Thyroid gland (tissue), 4 donors: ENCODE data around the gene KCTD6. TPM values are rescaled to one million over a fixed set of nuclear protein-coding genes. Genes with fewer than 3 reads are reported as not detected.

Experiments
- DNase-seq, 2 donors: peaks; one replicate each; pipeline ENCODE4 v3.0.0-alpha.2; 2019
- H3K27ac ChIP-seq, 3 donors: fragments of 200-600 bp; sonication (generic); 1 replicate in 2 of 3; 2 replicates in 1 of 3; pipeline ENCODE4 v1.5.1; 2016 to 2019; ENCODE audit warnings: mild to moderate bottlenecking in 1 of 3, moderate library complexity in 1 of 3
- H3K27me3 ChIP-seq: fragments of 200-600 bp; sonication (generic); one replicate; pipeline ENCODE4 v1.5.1; 2019
- H3K36me3 ChIP-seq, 2 donors: fragments of 200-600 bp; sonication (generic); one replicate each; pipeline ENCODE4 v1.5.1; 2016 to 2019
- H3K4me1 ChIP-seq, 2 donors: fragments of 200-600 bp; sonication (generic); one replicate each; pipeline ENCODE4 v1.5.1; 2017 to 2019
- H3K4me3 ChIP-seq, 3 donors: fragments of 200-600 bp; sonication (generic); replicated peaks in 1 of 3; 1 replicate in 2 of 3; 2 replicates in 1 of 3; pipeline ENCODE4 v1.5.1; 2016; ENCODE audit warnings: mild to moderate bottlenecking in 1 of 3
- H3K9me3 ChIP-seq: fragments of 200-600 bp; sonication (generic); one replicate; pipeline ENCODE4 v1.5.1; 2017
- CTCF ChIP-seq, 6 experiments: fragments of 200-600 bp in 3 of 6; fragments of 450-650 bp in 3 of 6; sonication (generic) in 3 of 6; IDR thresholded peaks; one replicate each; pipeline ENCODE4 v1.5.1; 2016 to 2019; ENCODE audit warnings: antibody characterized with exemption in 6 of 6, mild to moderate bottlenecking in 2 of 6, inconsistent platforms in 1 of 6, moderate library complexity in 1 of 6
- POLR2A ChIP-seq, 2 donors: fragments of 450-650 bp; IDR thresholded peaks; one replicate each; pipeline ENCODE4 v1.6.1; 2017; ENCODE audit warnings: antibody characterized with exemption in 2 of 2, mild to moderate bottlenecking in 2 of 2, moderate library complexity in 1 of 2
- WGBS, 2 donors: methylation state at CpG; one replicate each; pipeline ENCODE4 v1.1.5; 2017; 5-methylcytosine and 5-hydroxymethylcytosine counted together
- intact Hi-C: fragments of 100-400 bp; cut with DNase I; formaldehyde crosslinking; loops from one replicate; pipeline ENCODE4 v1.15.1; 2023
- total RNA-seq, 4 donors: library from RNA; depleted of rRNA; stranded (reverse); fragments of >200 nt; gene quantifications; one replicate each; pipeline ENCODE4 v1.2.3, GENCODE V29; 2016

The KCTD6 gene
- total RNA-seq, 4 donors from 2014 or later = 16.6 to 33.6 (median 21.3) TPM

- Histone ChIP-seq H3K4me1 (peaks cover 29 to 46% of the 10 kb centered on the region in 2 donors), H3K9me3 (no peaks in the 10 kb centered on the region), H3K27ac (peak overlapping the region; percentile 47 to 62 (median 54)), H3K36me3 (peaks cover 8% of the 10 kb centered on the region in 2 donors), H3K4me3 (no peak overlapping the region), H3K27me3 (no peaks in the 10 kb centered on the region)
- intact Hi-C loops = no loop called here
- DNase-seq = peak; percentile 17 to 30
- TF ChIP-seq CTCF (IDR thresholded peaks at IDR 0.05) = no peak
- no peak for TF ChIP-seq POLR2A (IDR thresholded peaks at IDR 0.05)
- WGBS, 2 donors = 0 to 8% methylated on average over 1 of the region's 1 CpG
Observed at GRCh38 chr3:58497097-58497496, 5.2 kb downstream of the KCTD6 start.

GRCh38 chr3:58502872-58503271 is 11.0 kb downstream of the KCTD6 start:
- no peak for DNase-seq
- no peak for TF ChIP-seq POLR2A (IDR thresholded peaks at IDR 0.05)
- TF ChIP-seq CTCF (IDR thresholded peaks at IDR 0.05) = no peak
- Histone ChIP-seq H3K9me3 (no peaks in the 10 kb centered on the region), H3K27me3 (no peaks in the 10 kb centered on the region), H3K4me3 (no peak overlapping the region), H3K4me1 (peaks cover 0 to 3% of the 10 kb centered on the region in 2 donors), H3K36me3 (peaks cover 8 to 14% of the 10 kb centered on the region in 2 donors), H3K27ac (no peak overlapping the region)
- intact Hi-C loops = no loop called here
- WGBS, 2 donors = 63 to 71% methylated on average over 1 of the region's 1 CpG

GRCh38 chr3:58507356-58508078 is 15.6 kb downstream of the KCTD6 start:
- Histone ChIP-seq H3K4me1 (no peaks in the 10 kb centered on the region), H3K4me3 (no peak overlapping the region), H3K9me3 (no peaks in the 10 kb centered on the region), H3K27ac (no peak overlapping the region), H3K27me3 (no peaks in the 10 kb centered on the region), H3K36me3 (peaks cover 0 to 16% of the 10 kb centered on the region in 2 donors)
- no peak for DNase-seq
- TF ChIP-seq CTCF (IDR thresholded peaks at IDR 0.05) (no peak), POLR2A (IDR thresholded peaks at IDR 0.05) (no peak)
- 72 to 83% methylated on average over 2 of the region's 2 CpGs for WGBS, 2 donors
- intact Hi-C loops = no loop called here

- intact Hi-C loops = no loop called here
- WGBS, 2 donors = 80 to 81% methylated on average over 6 of the region's 6 CpGs
- no peak for DNase-seq
- H3K27ac ChIP-seq = no peak overlapping the region
- H3K9me3 ChIP-seq = no peaks in the 10 kb centered on the region
- no peaks in the 10 kb centered on the region for H3K27me3 ChIP-seq
- H3K36me3 ChIP-seq = peaks cover 0 to 19% of the 10 kb centered on the region in 2 donors
- H3K4me3 ChIP-seq = no peak overlapping the region
- no peak for TF ChIP-seq POLR2A (IDR thresholded peaks at IDR 0.05)
- no peak for TF ChIP-seq CTCF (IDR thresholded peaks at IDR 0.05)
- H3K4me1 ChIP-seq = no peaks in the 10 kb centered on the region
Observed at GRCh38 chr3:58508437-58508836, 16.5 kb downstream of the KCTD6 start.

DNA sequence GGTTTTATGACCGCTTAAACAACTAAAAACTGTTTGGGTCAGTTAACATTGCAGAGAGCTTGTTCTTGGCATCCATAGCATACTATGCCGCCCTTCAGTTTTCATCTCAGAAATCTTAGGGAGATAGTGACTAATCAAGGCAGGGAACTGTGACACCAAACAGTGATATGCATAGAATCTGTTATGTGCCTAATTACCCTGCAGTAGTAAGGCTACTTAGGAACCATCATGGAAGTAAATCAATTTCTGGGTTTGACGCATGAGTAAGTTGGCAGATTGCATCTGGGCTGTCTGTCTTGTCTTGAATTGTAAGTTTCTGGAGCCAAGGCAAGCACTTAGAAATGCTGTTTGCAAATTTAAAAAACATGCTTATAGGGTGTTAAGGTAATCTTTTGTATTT is 22.5 kb downstream of the KCTD6 start:
- TF ChIP-seq POLR2A (IDR thresholded peaks at IDR 0.05) (no peak), CTCF (IDR thresholded peaks at IDR 0.05) (no peak)
- 98 to 100% methylated on average over 3 of the region's 3 CpGs for WGBS, 2 donors
- Histone ChIP-seq H3K4me1 (no peaks in the 10 kb centered on the region), H3K4me3 (no peak overlapping the region), H3K27me3 (no peaks in the 10 kb centered on the region), H3K9me3 (no peaks in the 10 kb centered on the region), H3K36me3 (peaks cover 0 to 19% of the 10 kb centered on the region in 2 donors), H3K27ac (no peak overlapping the region)
- intact Hi-C loops = no loop called here
- no peak for DNase-seq
